Heart left ventricle (tissue), 13 donors: Measurements from ENCODE around the gene PAXX.

Source experiments
- POLR2A ChIP-seq, 2 donors: fragments of 450-650 bp; IDR thresholded peaks; one replicate each; pipeline ENCODE4 v1.6.1; 2017; ENCODE audit warnings: antibody characterized with exemption in 2 of 2, mild to moderate bottlenecking in 2 of 2, moderate library complexity in 2 of 2
- TF ChIP-seq, protein P1 (sequence below), 12 donors: fragments of 200-600 bp; sonication (generic) in 4 of 12; IDR thresholded peaks; one replicate each; pipeline versions ENCODE4 v1.5.0 to v1.8.0; 2018 to 2022; ENCODE audit warnings: antibody characterized with exemption in 12 of 12, mild to moderate bottlenecking in 5 of 12
- donor health status: ischemic (EF 13 %, LVEDD 7.1; RV severe dilation, severe dysfunction).
- donor health status: DM: no; HTN: yes; CAD: no.
- donor health status: DM: no; HTN: no; CAD: no.
- donor health status: ischemic (EF 25% LVEDD 6.9; RV normal size, moderate dysfunction).
- donor health status: ischemic (EF 25% LVEDD 5.7; RV mildly dilated, moderate dysfunction).
- donor health status: ischemic (EF 35%, LVEDD 5.7; RV mildly dilated, moderate dysfunction).
- donor health status: nonischemic (EF 11% LVEDD 7.7; RV severe dilation, severe dysfunction).
- donor health status: DM: yes; HTN: yes; CAD: no.
- donor health status: PGD.
- donor health status: ischemic (EF 29% LVEDD 5.4; RV normal size, mild dysfunction).
- donor health status: nonischemic (EF 23%, LVEDD 6.1; RV moderate dilation, normal function).

GRCh38 chr9:136969774-136970173, 22.4 kb upstream of the PAXX start:
- TF ChIP-seq, protein P1, sequence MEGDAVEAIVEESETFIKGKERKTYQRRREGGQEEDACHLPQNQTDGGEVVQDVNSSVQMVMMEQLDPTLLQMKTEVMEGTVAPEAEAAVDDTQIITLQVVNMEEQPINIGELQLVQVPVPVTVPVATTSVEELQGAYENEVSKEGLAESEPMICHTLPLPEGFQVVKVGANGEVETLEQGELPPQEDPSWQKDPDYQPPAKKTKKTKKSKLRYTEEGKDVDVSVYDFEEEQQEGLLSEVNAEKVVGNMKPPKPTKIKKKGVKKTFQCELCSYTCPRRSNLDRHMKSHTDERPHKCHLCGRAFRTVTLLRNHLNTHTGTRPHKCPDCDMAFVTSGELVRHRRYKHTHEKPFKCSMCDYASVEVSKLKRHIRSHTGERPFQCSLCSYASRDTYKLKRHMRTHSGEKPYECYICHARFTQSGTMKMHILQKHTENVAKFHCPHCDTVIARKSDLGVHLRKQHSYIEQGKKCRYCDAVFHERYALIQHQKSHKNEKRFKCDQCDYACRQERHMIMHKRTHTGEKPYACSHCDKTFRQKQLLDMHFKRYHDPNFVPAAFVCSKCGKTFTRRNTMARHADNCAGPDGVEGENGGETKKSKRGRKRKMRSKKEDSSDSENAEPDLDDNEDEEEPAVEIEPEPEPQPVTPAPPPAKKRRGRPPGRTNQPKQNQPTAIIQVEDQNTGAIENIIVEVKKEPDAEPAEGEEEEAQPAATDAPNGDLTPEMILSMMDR (IDR thresholded peaks at IDR 0.05), result no peak
- no peak for TF ChIP-seq POLR2A (IDR thresholded peaks at IDR 0.05)
